HL-60 (cell line): ENCODE measurements around the gene KDM1B.

Experiments used
- CTCF ChIP-seq: IDR thresholded peaks from one replicate; pipeline ENCODE4 v1.5.1; 2011; ENCODE audit warnings: low read length, control low read depth, inconsistent platforms; ENCODE audit not compliant: insufficient read depth
- GABPA ChIP-seq: IDR thresholded peaks from 2 replicates; pipeline ENCODE4 v1.6.1; 2012; ENCODE audit warnings: low read depth
- POLR2AphosphoS5 ChIP-seq: IDR thresholded peaks from 2 replicates; pipeline ENCODE4 v1.6.1; 2012; ENCODE audit warnings: low read depth

DNA sequence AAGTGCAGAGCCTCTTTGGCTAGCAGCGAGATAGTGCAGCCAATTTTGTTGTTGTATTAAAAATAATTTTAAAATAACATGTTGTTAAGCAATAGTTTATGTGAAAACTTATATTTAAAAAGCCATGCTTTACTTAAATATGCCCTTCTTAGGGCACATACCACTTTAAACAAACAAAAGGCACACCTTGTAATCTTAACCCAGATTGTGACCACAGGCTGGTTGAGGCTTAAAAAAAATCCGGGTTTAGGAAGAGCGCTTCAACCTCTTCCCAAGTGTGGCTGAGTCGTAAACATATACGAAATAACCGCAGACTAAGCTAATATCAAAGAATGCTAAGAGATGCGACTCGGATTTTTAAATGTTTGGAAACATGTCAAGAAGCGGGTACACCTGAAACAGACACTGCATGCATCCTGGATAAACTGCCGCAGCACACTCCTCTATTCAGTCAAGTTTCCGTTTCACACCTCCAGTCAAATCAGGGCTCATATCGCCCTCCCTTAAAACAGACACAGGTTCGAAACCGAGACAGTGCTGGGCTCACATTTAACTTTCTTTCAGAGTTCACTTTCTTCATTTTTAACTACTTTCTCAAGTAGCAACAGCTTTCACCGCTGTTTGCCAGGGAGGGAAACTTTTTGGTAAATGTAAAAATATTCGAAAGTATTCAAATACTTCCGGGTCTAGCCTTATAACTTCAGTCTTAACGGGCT, 107.6 kb downstream of the KDM1B start:
- no peak for TF ChIP-seq CTCF
- TF ChIP-seq POLR2AphosphoS5: no peak
- no peak for TF ChIP-seq GABPA
